ENCODE measurements around the gene PROS1. TPM values are rescaled to one million over a fixed set of nuclear protein-coding genes. Genes with fewer than 3 reads are reported as not detected.
"Not testable (repeated sequence)": the region's sequence is repeated elsewhere in the genome, so short reads cannot be mapped to it uniquely, and the experiment has no call there.

Gene PROS1
- total RNA-seq, 4 donors from 2014 or later = 9.3 to 25.0 (median 15.5) TPM

DNA sequence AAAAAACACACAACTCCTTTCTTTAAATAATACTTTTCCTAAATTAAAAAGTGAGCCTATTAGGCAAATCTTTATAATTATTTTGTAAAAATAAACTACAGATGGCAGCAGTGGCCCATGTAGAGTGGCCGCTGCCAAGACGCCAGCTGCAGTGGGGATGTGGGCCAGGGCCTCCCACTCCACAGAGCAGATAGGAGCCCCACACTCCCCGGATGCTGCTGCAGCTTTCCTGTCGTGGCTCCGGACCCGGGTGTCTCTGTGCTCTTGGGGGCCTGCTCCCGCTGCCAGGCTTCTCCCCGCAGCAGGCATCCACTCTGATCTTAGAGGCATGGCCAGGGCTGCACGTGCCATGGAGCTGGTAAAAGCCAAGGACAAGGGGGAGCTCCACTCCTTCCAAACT lies 67.5 kb downstream of the PROS1 start:
- H3K27ac ChIP-seq = no peak overlapping the region
- TF ChIP-seq POLR2A (IDR thresholded peaks at IDR 0.05) = no peak
- TF ChIP-seq, protein P1, sequence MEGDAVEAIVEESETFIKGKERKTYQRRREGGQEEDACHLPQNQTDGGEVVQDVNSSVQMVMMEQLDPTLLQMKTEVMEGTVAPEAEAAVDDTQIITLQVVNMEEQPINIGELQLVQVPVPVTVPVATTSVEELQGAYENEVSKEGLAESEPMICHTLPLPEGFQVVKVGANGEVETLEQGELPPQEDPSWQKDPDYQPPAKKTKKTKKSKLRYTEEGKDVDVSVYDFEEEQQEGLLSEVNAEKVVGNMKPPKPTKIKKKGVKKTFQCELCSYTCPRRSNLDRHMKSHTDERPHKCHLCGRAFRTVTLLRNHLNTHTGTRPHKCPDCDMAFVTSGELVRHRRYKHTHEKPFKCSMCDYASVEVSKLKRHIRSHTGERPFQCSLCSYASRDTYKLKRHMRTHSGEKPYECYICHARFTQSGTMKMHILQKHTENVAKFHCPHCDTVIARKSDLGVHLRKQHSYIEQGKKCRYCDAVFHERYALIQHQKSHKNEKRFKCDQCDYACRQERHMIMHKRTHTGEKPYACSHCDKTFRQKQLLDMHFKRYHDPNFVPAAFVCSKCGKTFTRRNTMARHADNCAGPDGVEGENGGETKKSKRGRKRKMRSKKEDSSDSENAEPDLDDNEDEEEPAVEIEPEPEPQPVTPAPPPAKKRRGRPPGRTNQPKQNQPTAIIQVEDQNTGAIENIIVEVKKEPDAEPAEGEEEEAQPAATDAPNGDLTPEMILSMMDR (IDR thresholded peaks at IDR 0.05) = no peak
- no peaks in the 10 kb centered on the region for H3K36me3 ChIP-seq
- DNase-seq = no peak
- H3K4me1 ChIP-seq = no peaks in the 10 kb centered on the region
- no peak overlapping the region for H3K4me3 ChIP-seq
- no peaks in the 10 kb centered on the region for H3K27me3 ChIP-seq
- no peaks in the 10 kb centered on the region for H3K9me3 ChIP-seq

DNA sequence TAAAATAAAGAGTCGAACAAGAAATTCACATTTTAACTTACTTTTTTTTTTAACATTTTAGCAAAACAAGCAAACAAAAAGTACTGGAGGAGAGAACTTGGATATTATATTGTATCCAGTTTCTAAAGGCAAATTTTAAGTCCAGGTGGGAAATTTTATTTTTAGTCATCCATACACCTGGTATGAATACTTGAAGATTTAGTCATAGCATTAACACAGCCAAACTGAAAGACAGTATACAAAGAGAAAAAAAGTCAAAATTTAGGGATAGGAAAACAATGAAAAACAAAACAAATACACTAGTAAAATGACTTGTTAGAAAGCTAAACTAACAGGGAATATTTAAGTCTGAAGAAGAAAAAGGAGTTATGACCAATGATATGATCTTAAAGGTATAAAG lies 69.1 kb downstream of the PROS1 start:
- Histone ChIP-seq H3K9me3 (no peaks in the 10 kb centered on the region), H3K27me3 (no peaks in the 10 kb centered on the region), H3K4me1 (no peaks in the 10 kb centered on the region), H3K4me3 (no peak overlapping the region), H3K27ac (no peak overlapping the region), H3K36me3 (no peaks in the 10 kb centered on the region)
- no peak for TF ChIP-seq POLR2A (IDR thresholded peaks at IDR 0.05)
- TF ChIP-seq, protein P1 (IDR thresholded peaks at IDR 0.05) = no peak
- no peak for DNase-seq

DNA sequence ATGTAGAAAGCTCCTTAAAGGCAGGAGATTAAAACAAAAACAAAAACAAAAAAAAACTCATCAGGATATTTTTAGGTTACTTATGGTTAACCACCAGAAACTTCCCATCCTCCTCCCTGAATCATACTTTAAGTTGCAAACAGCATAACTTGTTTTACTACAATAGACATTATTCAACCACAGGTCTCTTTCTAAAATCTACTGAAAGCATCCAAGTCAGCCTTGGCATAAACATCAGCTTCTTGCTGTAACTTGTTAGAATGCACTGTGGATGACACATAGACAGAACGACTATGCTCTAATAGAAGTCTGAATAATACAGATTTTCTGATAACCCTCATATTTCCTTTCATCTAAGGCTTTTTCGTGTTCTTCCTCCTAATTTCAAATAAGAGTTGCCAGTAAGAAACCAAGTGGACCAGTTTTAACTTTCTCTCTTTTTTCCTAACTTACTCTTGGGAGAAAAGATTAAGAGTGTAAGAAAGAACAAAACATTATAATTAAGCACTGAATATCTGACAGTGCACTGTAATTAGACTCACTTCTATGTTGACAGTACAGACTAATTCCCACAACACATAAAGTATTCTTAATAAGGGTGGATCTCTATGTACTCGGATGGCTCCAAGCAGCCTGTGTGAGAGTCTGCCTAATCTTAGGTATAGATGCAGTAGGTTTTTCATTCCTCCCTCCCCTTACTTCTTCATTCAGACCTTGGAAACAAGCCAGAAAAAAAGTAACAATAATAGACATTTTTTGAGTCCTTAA lies 95.3 kb downstream of the PROS1 start:
- not testable (repeated sequence) for H3K4me1 ChIP-seq, DNase-seq, H3K9me3 ChIP-seq, H3K4me3 ChIP-seq, H3K27me3 ChIP-seq, H3K36me3 ChIP-seq, H3K27ac ChIP-seq

DNA sequence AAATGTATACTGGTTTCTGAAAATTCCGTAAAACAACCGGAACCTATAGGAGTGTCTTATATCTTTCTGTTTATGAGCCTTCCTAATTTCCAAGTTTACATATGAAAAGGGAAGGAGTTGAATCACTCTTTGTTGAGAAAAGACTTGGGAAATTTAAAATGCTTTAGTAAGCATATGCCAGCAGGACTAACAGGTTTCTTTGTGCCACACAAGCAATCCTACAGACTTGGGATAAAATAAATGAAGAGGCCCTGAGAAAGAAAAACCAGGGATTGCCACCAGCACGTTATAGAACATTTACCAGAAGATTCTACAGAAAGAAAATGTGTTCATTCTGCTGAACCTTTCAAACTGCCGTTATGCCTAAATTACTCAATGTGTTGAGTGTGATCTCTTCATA lies 96.3 kb downstream of the PROS1 start:
- not testable (repeated sequence) for DNase-seq, H3K9me3 ChIP-seq, H3K36me3 ChIP-seq, H3K4me1 ChIP-seq, H3K4me3 ChIP-seq, H3K27ac ChIP-seq, H3K27me3 ChIP-seq

DNA sequence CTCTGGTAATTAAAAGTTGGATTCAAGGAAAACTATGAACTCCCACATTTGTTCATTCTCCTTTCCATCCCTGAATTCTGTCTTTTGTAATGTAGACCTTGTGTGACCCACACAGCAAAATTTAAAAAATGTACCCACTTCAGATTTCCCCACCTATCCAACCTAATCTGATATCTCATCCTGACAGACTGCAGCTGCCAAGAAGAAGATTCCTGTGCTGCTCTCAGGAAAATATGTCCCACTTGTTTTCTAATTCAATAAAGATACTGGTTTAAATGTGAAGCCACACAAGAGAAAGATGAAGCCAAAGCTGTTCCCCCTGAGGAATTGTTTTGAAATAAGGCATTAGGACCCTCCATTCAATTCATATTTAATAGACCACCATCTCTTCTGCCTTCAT lies 100.3 kb downstream of the PROS1 start:
- H3K9me3 ChIP-seq, H3K4me3 ChIP-seq, H3K36me3 ChIP-seq, DNase-seq, H3K27ac ChIP-seq, H3K4me1 ChIP-seq, H3K27me3 ChIP-seq: not testable (repeated sequence)

DNA sequence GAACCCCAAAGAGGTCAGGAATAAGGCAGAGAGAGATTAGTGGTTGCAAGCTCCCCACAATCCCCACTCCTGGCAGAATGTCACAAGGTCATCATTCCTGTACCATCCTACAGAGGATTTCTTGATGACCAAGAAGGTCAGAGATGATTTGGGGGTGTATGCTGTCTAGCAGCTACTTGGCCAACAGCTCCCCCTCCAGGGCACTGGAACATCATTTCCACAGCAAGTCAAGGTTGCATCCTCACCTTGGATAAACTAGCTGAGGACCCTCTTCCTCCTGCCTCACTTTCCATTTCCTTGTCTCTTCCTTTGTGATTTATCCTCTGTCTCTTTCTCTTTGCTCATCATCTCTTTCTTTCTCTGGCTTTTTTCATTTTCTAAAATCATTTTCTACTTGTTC lies 106.3 kb downstream of the PROS1 start:
- H3K4me1 ChIP-seq = no peaks in the 10 kb centered on the region
- H3K27me3 ChIP-seq = no peaks in the 10 kb centered on the region
- DNase-seq = no peak
- H3K27ac ChIP-seq = no peak overlapping the region
- H3K4me3 ChIP-seq = no peak overlapping the region
- H3K9me3 ChIP-seq = no peaks in the 10 kb centered on the region
- no peaks in the 10 kb centered on the region for H3K36me3 ChIP-seq
- TF ChIP-seq, protein P1 (IDR thresholded peaks at IDR 0.05) = no peak
- TF ChIP-seq POLR2A (IDR thresholded peaks at IDR 0.05) = no peak

DNA sequence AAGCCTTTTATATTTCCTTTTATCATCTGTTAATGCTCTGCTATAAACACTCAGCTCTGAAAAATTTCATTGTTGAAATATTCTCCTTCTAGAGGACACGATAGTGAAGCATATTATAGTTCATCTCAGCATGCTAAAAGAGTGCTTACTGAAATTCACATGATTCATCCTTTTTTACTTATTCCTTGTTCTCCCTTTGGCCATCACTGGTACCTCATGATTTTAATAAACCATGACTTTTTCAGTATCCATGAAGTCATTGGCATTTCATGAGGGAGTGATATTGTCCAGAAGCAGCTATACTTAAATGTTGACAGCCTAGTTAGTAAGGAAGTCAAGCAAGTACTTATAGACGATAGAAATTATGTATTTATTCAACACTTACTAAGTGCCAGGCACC lies 112.7 kb downstream of the PROS1 start:
- Histone ChIP-seq H3K4me3 (no peak overlapping the region), H3K27ac (no peak overlapping the region), H3K4me1 (no peaks in the 10 kb centered on the region), H3K36me3 (no peaks in the 10 kb centered on the region), H3K27me3 (no peaks in the 10 kb centered on the region), H3K9me3 (no peaks in the 10 kb centered on the region)
- TF ChIP-seq POLR2A (IDR thresholded peaks at IDR 0.05) = no peak
- TF ChIP-seq, protein P1 (IDR thresholded peaks at IDR 0.05) = no peak
- no peak for DNase-seq
